ENCODE measurements around the gene PODN.

PODN gene

DNA sequence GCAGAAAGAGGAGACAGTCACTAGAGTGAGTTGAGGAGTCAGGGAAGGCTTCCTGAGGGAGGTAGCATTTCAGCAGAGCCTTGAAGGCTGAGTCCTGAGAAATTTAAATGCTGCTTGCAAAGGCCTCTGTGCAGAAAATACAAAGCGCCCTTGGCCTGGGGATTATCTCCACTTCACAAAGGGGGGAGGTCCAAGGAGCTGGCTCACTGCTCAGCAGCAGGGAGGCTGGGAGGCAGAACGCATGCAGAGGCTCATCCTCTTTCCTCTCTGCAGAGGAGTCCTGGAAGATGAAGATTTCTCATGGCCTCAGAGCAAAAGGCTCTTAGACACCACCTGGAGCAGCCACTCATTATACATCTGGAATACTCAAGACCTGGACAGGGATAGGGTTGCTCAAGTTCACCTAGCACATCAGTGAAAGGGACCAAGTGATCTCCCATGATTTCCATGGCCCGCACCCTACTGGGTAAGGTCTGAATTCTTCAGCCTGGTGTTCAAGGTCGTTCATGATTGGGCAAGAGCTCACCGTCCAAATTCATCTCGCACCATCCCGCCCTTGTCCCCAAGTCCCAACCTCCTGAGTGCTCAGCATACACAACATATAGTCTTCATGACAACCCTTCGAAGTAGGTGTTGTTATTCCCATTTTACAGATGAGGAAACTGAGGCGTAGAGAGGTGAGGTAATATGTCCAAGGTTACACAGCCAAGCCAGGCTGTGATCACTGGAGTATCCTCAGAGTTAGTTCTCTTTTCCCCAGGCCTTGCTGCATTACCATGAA lies 71.4 kb downstream of the PODN start:
- DNase-seq (ENCODE audit: low read depth) = no peak

DNA sequence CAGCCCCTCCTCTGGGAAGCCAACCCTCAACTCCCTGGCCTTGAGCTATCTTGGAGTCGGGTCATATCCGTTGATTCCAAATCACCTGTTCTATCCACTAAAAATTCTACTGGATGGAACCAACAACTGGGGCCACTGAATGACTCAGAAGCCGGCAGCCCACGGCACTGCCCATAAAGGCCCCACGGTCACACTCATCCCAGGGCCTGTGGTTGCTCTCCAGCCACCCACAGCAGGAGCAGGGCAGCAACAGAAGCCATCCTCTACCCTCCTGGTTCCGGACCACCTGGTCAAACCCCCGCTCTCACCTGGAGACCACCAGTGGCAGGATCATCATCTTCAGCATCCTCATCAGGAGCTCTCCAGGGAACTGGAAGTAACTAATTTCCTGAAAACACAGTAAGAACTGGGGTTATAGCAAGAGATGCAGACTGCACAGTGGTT lies 72.1 kb downstream of the PODN start:
- no peak for DNase-seq (ENCODE audit: low read depth)
